OCI-LY1 (cell line): ENCODE measurements around the gene SYNDIG1.

Experiments
- H2AFZ ChIP-seq: fragments of 200-600 bp; sonication (generic), shearing (Covaris generic); 2 replicates; pipeline ENCODE4 v1.6.0; 2014; ENCODE audit warnings: antibody characterized with exemption, mild to moderate bottlenecking, low read length
- H3F3A ChIP-seq: fragments of 200-600 bp; sonication (generic), shearing (Covaris generic); 2 replicates; pipeline ENCODE4 v1.6.0; 2014; ENCODE audit warnings: mild to moderate bottlenecking, antibody characterized with exemption, low read length, moderate library complexity; ENCODE audit not compliant: insufficient read depth
- H3K27ac ChIP-seq: fragments of 200-600 bp; sonication (generic); 2 replicates; pipeline ENCODE4 v1.5.1; 2014; ENCODE audit warnings: low read length, mixed run types, mild to moderate bottlenecking, low read depth; ENCODE audit not compliant: poor library complexity, severe bottlenecking
- H3K27me3 ChIP-seq: fragments of 200-600 bp; sonication (generic); 2 replicates; pipeline ENCODE4 v1.6.0; 2014; ENCODE audit warnings: antibody characterized with exemption, mild to moderate bottlenecking, low read length, moderate library complexity; ENCODE audit not compliant: insufficient read depth
- H3K36me3 ChIP-seq: fragments of 200-600 bp; sonication (generic); 2 replicates; pipeline ENCODE4 v1.6.1; 2014; ENCODE audit warnings: mild to moderate bottlenecking, antibody characterized with exemption, low read length, moderate library complexity, mixed read lengths; ENCODE audit not compliant: insufficient read depth
- H3K4me1 ChIP-seq: fragments of 200-600 bp; sonication (generic); 2 replicates; pipeline ENCODE4 v1.5.1; 2014; ENCODE audit warnings: mild to moderate bottlenecking, low read length, moderate library complexity; ENCODE audit not compliant: insufficient read depth, severe bottlenecking
- H3K4me2 ChIP-seq: fragments of 200-600 bp; sonication (generic), shearing (Covaris generic); 2 replicates; pipeline ENCODE4 v1.6.1; 2014; ENCODE audit warnings: low read length
- H3K4me3 ChIP-seq: fragments of 200-600 bp; sonication (generic); 2 replicates; pipeline ENCODE4 v1.5.1; 2014; ENCODE audit warnings: low read length, low read depth, mild to moderate bottlenecking, mixed read lengths; ENCODE audit not compliant: poor library complexity, severe bottlenecking
- H3K79me2 ChIP-seq: fragments of 200-600 bp; shearing (Covaris generic); 2 replicates; pipeline ENCODE4 v1.6.1; 2016; ENCODE audit warnings: mixed run types, low read length, mixed read lengths; ENCODE audit not compliant: insufficient read depth
- H3K9ac ChIP-seq: fragments of 200-600 bp; sonication (generic), shearing (Covaris generic); 2 replicates; pipeline ENCODE4 v1.6.1; 2014; ENCODE audit warnings: mild to moderate bottlenecking, low read length, mixed read lengths
- H3K9me2 ChIP-seq: fragments of 200-600 bp; sonication (generic), shearing (Covaris generic); 2 replicates; pipeline ENCODE4 v1.6.1; 2014; ENCODE audit warnings: low read depth, mild to moderate bottlenecking, low read length, mixed read lengths
- H3K9me3 ChIP-seq: fragments of 200-600 bp; shearing (Covaris generic); 2 replicates; pipeline ENCODE4 v1.6.1; 2014; ENCODE audit warnings: low read length, mixed read lengths
- H4K20me1 ChIP-seq: fragments of 200-600 bp; sonication (generic), shearing (Covaris generic); 2 replicates; pipeline ENCODE4 v1.6.0; 2016; ENCODE audit warnings: mild to moderate bottlenecking, low read length; ENCODE audit not compliant: insufficient read depth
- EZH2 ChIP-seq: fragments of 200-600 bp; sonication (generic), shearing (Covaris generic); IDR thresholded peaks from 2 replicates; pipeline ENCODE4 v1.8.0; 2017; ENCODE audit warnings: borderline replicate concordance, mixed run types, mild to moderate bottlenecking, antibody characterized with exemption, low read length, moderate library complexity, mixed read lengths
- TF ChIP-seq, protein P1 (sequence below): fragments of 200-600 bp; sonication (generic), shearing (Covaris generic); IDR thresholded peaks from 2 replicates; pipeline ENCODE4 v1.5.1; 2017; ENCODE audit warnings: mild to moderate bottlenecking, antibody characterized with exemption, low read length, moderate library complexity, mixed read lengths

SYNDIG1 gene

DNA sequence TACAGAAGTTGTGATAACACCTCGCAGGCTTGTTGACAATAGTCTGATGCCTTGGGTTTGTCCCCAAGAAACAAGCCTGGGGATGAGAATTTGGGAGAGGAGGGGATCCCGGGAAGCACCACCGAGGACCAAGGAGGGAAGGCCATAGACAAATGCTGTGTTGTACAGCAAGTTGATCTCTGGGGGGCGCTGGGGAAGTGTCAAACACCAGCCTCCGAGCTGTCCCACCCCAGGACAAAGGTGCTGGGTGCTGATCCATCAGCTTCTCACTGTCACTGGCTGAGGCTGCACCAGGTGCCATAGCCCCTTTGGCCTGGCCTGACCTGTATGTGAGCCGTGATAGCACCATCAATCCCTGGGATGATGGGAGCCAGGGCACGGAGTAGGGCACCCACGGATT lies 64.0 kb downstream of the SYNDIG1 start:
- H3K9me3 ChIP-seq: no peaks in the 10 kb centered on the region
- H2AFZ ChIP-seq: no peak overlapping the region
- H3K27ac ChIP-seq: no peak overlapping the region
- no peaks in the 10 kb centered on the region for H3K79me2 ChIP-seq
- no peaks in the 10 kb centered on the region for H3F3A ChIP-seq
- no peaks in the 10 kb centered on the region for H3K9me2 ChIP-seq
- no peak overlapping the region for H3K4me2 ChIP-seq
- no peaks in the 10 kb centered on the region for H3K4me1 ChIP-seq
- no peaks in the 10 kb centered on the region for H3K27me3 ChIP-seq
- no peaks in the 10 kb centered on the region for H4K20me1 ChIP-seq
- TF ChIP-seq, protein P1, sequence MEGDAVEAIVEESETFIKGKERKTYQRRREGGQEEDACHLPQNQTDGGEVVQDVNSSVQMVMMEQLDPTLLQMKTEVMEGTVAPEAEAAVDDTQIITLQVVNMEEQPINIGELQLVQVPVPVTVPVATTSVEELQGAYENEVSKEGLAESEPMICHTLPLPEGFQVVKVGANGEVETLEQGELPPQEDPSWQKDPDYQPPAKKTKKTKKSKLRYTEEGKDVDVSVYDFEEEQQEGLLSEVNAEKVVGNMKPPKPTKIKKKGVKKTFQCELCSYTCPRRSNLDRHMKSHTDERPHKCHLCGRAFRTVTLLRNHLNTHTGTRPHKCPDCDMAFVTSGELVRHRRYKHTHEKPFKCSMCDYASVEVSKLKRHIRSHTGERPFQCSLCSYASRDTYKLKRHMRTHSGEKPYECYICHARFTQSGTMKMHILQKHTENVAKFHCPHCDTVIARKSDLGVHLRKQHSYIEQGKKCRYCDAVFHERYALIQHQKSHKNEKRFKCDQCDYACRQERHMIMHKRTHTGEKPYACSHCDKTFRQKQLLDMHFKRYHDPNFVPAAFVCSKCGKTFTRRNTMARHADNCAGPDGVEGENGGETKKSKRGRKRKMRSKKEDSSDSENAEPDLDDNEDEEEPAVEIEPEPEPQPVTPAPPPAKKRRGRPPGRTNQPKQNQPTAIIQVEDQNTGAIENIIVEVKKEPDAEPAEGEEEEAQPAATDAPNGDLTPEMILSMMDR: peak; percentile 18; the same call in 1 of the 2 replicates
- no peak for TF ChIP-seq EZH2
- H3K9ac ChIP-seq: no peak overlapping the region
- H3K36me3 ChIP-seq: no peaks in the 10 kb centered on the region
- no peak overlapping the region for H3K4me3 ChIP-seq

DNA sequence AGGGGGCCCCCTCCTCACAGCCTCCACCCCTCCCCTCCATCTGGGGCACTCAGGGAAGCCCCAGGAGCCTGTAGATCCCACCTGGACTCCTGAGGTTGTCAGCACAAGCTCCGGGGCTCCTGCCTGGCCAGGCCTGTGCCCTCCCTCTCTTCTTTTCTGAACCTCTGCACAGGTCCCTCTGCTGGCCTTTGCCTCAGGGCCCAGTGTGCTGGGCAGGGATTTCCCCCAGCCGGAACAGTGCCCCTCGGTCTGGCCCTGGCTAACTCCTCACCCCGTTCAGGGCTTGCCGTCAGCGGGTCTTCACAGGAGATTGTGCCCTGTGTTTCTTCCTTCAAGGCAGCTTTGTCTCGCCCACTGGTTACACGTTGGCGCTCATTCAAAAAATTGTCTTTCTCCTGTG lies 64.9 kb downstream of the SYNDIG1 start:
- no peak overlapping the region for H3K4me3 ChIP-seq
- no peaks in the 10 kb centered on the region for H4K20me1 ChIP-seq
- no peaks in the 10 kb centered on the region for H3K79me2 ChIP-seq
- H3K9me2 ChIP-seq: no peaks in the 10 kb centered on the region
- no peak overlapping the region for H2AFZ ChIP-seq
- H3K9ac ChIP-seq: no peak overlapping the region
- H3K27ac ChIP-seq: no peak overlapping the region
- H3K27me3 ChIP-seq: no peaks in the 10 kb centered on the region
- H3K4me2 ChIP-seq: no peak overlapping the region
- no peak for TF ChIP-seq EZH2
- TF ChIP-seq, protein P1: no peak
- no peaks in the 10 kb centered on the region for H3K36me3 ChIP-seq
- H3K4me1 ChIP-seq: no peaks in the 10 kb centered on the region
- H3F3A ChIP-seq: no peaks in the 10 kb centered on the region
- H3K9me3 ChIP-seq: no peaks in the 10 kb centered on the region

DNA sequence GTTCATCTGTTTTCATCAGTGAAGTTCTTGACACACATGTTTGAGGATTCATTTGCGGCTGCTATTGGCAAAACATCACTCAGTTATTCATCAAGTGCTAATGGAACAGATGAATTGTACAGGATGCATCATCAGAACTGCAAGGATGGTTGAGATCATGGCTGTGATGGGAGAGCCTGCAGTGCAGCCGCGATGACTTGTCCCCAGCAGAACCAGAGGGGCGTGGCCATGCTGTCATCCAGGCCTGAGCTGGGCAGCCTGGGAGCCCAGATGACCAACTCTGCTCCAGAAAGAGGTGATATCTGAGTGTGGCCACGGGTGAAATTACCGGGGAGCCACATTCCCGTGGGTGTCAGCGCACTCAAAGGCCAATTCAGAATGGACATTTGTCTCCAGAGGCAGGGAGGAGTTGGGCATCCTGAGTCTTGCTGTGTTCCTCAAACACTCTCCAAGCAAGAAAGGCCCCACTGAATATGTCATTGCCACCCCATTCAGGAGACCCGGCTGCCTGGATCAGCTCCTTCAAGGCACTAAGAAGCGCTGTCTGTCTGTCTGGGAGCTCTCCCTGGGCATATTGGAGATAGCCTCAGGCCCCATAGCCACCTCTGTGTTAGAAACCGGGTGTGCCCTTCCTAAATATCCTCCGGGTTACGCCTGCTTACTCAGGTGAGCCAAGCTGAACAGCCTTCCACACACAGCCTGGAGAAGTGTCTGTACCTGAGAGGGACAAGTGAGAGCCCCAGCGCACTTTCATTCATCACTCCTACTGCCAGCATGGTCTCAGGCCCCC lies 66.7 kb downstream of the SYNDIG1 start:
- Histone ChIP-seq H3F3A (no peaks in the 10 kb centered on the region), H3K27me3 (no peaks in the 10 kb centered on the region), H3K4me3 (no peak overlapping the region), H3K9ac (no peak overlapping the region), H3K4me2 (no peak overlapping the region), H3K4me1 (no peaks in the 10 kb centered on the region), H3K79me2 (no peaks in the 10 kb centered on the region), H3K27ac (no peak overlapping the region), H3K9me2 (no peaks in the 10 kb centered on the region), H4K20me1 (no peaks in the 10 kb centered on the region), H3K9me3 (no peaks in the 10 kb centered on the region), H2AFZ (no peak overlapping the region), H3K36me3 (no peaks in the 10 kb centered on the region)
- TF ChIP-seq EZH2: no peak
- TF ChIP-seq, protein P1: no peak
